ENCODE measurements around the gene ADARB2. TPM values are rescaled to one million over a fixed set of nuclear protein-coding genes. Genes with fewer than 3 reads are reported as not detected.
"Not testable (repeated sequence)": the region's sequence is repeated elsewhere in the genome, so short reads cannot be mapped to it uniquely, and the experiment has no call there.

ADARB2 gene
- total RNA-seq, 1 donor from 2014 or later: not detected

DNA sequence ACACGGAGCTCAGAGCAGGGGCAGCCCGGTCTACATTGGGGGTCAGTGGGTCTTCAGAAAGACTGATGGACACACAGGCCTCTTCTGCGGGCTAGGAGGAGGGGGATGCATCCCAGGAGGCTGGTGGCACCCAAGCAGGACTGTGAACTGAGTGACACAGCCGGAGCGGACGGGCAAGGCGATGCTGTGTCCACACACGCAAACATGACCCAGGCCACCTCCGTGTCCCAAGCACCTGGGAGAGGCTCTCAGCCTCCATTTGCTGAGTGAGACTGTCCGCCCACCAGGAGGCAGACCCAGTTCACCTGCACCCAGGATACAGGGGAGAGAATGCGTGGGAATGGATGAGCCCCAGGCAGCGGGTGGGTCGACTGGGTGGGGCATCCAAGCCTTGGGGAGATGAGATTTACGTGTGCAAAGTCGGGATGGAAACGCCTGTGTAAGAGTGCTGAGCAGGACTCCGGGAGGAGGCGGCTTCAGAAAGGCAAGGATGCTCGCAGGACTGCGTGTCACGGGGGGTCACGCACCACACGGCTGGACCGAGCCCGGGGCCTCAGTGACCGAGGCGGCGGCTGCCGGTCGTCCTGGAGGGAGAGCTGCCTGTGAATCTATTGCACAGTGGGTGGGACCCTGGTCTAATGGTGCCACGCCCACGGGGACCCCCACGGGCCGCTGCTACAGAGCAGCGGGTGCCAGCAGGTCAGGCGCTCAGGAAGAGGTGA is 262.8 kb downstream of the ADARB2 start:
- DNase-seq (ENCODE audit: low read depth, low spot score): no peak

DNA sequence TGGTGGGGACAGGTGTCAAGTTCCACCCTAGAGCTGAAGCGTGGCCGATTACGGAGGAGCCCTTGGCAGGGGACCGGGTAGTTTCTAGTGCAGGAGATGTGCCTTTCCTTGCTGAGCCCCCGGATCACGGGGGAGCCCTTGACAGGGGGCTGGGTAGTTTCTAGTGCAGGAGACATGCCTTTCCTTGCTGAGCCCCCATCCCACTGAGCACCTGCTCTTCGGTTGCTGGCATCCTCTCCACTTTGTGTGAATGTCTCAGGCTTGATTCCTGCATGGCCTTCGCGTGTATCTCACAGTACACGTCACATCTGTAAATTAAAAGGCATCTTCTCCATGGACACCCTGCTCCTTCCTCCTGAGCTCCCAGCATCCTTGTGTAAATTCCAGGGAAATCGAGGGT is 263.5 kb downstream of the ADARB2 start:
- DNase-seq (ENCODE audit: low read depth, low spot score): no peak

DNA sequence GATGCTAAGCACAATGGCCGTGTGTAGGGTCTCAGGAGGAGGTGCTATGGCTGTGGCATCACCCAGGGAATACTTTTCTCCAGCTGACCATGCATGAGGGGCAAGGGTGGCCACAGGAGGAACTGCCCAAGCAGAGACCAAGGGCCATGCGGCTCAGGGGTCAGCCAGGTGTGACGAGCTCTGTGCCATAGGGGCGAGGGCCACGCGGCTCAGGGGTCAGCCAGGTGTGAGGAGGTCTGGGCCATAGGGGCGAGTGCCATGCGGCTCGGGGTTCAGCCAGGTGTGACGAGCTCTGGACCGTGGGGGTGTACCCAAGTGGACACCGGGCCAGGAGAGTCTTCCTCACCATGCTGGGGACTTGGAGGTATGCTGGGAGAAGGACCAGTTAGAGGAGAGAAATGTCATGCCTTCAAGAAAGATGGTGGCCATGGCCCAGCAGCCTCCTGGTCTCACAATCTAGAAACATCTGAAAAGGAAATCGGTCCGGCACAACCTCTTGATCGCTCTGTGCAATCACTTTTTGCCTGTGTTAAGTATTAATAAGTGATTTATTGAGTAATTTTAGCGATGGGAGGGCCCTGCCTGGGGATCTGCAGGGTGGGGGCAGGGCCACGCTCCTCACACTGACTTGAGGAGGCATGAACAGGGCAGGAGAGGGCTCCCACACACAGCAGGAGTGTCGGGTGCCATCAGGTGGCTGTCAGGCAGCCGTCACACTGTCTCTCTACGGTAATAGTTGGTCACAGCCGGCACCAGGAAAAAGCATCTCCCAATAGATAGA is 265.0 kb downstream of the ADARB2 start:
- DNase-seq (ENCODE audit: low read depth, low spot score): no peak

DNA sequence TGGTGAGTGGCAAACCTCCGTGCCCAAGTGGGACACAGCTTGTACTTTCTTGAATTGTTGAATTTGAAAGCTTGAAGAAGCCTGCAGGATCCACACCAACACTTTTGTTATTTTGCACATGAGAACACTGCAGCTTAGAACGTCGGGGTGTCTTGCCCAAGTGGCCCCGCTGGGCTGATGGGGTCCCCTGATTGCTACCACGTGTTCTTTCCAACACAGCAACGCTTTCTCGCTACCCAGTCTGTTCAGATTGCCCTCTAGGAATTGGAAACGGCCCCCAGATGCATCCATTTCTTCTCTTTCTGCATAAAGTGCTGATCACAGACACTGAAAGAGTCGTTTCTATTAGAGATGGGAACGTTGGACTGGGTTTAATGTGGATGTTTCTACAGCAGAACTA is 268.5 kb downstream of the ADARB2 start:
- no peak for DNase-seq (ENCODE audit: low read depth, low spot score)

DNA sequence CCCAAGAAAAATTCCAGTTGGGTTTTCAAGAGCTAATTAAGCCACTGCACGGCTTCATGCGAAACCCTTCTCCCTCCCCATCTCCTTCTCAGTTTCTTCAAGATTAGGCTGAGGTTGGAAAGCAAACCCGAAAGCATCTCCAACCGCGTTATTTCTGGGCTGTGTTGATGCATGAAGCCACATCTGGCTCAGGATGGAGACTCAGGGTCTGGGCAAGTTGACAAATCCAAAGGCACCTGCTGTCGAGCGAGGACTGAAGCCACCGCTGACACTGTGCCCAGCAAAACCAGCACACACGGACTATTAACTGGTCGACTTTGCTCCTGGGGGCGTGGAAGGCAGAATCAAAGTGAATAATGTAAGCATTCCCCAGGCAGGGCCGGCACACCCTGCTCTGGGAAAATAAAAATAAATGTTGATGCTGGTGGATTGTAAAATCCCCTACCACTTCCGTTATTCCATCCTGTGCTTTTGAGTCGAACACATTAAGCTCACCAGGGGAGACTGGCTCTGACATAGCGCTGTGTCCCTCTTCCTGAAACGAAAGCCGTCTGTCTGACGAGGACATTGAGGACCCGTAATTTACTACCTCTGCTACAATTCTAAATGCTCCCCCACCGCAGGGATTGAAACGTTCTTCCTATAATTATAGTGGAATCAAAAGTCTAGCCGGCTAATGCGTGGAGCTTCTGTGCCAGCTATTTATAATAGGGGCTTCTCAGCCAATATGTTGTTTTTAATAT is 269.8 kb downstream of the ADARB2 start:
- no peak for DNase-seq (ENCODE audit: low read depth, low spot score)

DNA sequence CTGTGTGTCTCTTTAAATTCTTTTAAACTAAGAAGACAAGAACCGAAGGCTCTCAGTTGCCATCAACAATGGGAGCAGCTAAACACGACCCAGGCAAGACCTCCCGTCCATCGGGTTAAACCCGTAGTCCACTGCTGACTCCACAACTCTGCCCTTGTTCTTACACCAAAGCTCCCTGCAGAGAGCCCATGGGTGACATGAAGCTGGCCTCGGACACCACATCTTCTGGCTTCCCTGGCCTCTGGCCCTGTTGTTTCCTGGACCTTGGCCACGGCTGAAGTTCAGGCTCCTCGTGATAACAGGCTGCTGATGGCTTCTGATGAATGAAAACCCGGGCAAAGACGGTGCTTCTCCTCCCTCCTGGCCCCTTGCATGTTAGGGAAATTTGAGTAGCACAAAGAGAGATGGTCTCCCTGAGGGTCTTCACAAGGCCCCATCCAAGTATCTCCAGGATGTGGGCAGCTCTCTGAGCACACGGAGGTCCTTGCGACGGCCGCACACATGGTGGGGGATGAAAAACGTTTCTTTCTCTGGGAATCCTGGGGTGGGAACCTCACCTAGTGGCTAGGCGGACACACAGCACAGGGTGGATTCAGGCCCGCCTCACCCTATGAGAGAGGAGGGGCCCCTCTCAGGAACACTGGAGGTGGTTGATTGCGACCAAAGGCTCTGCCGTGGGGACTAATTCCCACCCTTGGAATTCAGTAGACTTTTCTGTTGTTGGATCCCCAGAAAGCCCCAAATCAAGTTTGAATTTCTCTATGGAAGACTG is 271.1 kb downstream of the ADARB2 start:
- no peak for DNase-seq (ENCODE audit: low read depth, low spot score)

DNA sequence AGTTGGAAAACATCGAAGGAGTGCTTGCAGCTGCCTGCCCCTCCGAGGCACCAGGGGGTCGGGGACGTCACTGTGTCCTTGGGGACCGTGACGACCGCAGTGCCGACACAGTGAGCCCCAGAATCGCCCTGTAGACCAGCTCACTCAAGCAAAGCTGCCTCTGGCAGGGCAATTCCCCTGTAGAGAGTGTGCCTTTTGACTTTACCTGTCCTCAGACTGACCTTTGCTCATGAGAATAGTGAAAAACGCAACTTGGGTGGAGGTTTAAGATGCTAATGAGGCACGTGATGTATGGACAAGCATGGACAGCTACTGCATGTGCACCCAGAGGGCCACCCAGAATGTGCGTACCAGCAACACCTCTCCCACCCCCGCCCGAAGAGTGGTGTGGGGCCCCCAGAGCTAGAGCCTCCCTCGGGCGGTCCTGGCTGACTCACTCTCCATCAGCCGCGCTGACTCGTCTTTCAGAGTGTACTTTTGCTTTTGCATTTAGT is 271.9 kb downstream of the ADARB2 start:
- DNase-seq (ENCODE audit: low read depth, low spot score): no peak

DNA sequence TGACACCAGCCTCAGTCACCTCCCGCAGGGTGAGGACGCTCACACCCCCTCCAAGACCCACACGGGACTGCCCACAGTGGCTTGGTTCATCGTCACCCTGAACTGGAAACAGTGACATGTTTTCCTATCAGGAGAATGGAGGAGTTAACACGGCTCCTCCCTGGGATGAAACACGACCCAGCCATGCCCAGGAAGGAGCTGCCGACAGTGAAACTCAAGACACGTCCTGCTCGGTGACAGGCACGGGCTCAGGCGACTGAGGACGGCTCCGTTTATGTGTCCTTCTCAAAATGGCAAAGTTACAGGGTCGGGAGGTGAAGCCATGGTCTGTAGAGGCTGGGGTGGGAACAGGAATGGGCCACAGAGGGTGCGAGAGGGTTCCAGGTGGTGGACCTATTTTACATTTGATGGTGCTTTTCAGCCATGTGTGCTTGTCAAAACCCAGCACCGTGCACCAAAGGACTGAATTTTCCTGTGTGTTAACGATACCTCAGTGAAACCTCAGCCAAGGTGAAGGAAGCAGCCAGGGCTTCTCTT is 272.4 kb downstream of the ADARB2 start:
- no peak for DNase-seq (ENCODE audit: low read depth, low spot score)

DNA sequence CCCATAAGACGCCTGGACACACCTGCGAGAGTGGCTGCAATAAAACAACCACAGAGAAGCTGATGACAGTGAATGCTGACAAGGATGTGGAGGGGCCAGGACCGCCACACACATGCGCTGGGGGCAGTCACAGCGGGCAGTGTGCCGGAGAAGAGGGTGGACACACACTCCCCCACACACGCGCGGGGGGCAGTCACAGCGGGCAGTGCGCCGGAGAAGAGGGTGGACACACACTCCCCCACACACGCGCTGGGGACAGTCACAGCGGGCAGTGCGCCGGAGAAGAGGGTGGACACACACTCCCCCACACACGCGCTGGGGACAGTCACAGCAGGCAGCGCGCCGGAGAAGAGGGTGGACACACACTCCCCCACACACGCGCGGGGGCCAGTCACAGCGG is 273.4 kb downstream of the ADARB2 start:
- DNase-seq (ENCODE audit: low read depth, low spot score): not testable (repeated sequence)

DNA sequence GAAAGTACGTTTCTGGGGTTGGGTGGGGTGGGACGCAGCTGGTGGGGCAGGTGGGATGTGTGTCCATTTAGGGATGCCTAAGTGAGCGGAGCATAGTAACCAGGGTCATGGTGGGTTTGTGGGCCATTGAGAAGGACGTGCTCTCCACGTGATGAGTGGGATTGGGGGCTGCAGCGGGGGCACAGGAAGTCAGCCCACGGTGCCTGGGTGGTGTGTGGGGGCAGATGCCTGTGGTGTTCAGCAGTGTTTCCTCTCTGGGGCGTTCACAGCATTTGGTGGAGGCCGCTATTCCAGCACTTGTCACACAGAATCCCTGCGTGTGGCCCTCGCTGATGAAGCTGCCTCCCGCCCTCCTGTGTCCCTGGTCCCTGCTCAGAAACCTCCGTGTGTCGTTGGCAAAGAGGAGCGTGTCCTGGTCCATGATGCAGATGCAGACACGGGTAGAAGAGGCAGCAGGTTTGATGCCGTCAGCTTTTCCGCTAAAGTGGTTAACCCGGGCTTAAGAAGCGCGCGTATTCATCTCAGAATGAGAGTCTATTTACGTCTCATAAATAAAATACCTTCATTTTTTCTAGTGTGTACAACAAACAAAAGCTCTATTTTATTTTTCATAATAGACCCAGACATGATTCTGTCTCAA is 274.2 kb downstream of the ADARB2 start:
- no peak for DNase-seq (ENCODE audit: low read depth, low spot score)

DNA sequence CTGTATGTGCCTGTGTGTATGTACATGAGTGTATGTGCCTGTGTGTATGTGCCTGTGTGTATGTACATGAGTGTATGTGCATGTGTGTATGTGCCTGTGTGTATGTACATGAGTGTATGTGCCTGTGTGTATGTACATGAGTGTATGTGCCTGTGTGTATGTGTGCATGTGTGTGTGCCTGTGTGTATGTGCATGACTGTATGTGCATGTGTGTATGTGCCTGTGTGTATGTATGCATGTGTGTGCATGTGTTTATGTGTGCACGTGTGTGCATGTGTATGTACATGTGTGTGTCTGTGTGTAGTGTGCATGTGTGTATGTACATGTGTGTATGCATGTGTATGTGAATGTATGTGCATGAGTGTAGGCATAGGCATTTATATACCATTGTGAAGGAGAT is 274.8 kb downstream of the ADARB2 start:
- DNase-seq (ENCODE audit: low read depth, low spot score): no peak

DNA sequence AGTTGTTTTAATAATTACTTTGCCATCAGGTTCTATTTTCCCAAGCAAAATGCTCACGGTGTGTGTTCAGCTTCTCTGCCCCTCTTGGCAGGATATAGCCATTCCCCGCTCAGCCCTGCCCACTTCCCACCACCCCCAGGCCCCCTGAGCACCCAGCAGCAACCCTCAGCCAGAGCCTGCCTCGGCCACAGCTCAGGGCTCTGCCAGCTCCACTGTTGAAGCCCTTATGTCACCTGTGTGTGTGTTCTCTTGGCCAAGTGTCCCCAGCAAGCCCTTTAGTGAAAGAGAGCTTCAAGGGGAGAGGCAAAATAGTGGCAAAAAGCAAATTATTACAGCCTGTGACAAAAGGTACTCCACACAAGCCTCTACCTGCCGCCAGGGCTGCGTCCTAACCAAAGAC is 275.3 kb downstream of the ADARB2 start:
- no peak for DNase-seq (ENCODE audit: low read depth, low spot score)

DNA sequence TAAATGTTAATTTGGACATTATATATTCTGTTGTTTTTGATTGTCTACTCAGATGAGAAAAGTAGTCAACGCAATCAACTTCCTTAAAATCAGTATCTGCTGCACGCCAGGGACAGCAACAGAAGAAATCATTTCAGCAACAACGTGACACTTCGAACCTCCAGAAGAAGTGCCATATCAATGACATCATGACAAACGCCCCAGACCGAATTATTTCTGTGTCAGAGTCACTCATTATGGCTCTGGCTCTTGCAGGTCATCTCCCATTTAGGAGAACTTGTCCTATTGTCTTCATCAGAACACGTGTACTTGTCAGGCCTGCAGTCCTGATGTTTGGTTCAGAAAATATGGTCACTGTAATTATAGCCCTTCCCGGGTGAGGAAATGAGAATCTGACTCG is 276.3 kb downstream of the ADARB2 start:
- no peak for DNase-seq (ENCODE audit: low read depth, low spot score)

DNA sequence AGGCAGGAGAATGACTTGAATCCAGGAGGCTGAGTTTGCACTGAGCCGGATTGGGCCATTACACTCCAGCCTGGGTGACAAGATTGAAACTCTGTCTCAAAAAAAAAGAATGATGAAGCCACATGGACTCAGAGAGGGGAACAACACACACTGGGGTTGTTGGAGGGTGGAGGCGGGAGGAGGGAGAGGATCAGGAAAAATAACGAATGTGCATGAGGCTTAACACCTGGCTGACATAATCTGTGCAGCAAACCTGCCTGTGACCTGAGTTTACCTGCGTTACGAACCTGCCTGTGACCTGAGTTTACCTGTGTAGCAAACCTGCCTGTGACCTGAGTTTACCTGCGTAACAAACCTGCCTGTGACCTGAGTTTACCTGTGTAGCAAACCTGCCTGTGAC is 277.7 kb downstream of the ADARB2 start:
- not testable (repeated sequence) for DNase-seq (ENCODE audit: low read depth, low spot score)

DNA sequence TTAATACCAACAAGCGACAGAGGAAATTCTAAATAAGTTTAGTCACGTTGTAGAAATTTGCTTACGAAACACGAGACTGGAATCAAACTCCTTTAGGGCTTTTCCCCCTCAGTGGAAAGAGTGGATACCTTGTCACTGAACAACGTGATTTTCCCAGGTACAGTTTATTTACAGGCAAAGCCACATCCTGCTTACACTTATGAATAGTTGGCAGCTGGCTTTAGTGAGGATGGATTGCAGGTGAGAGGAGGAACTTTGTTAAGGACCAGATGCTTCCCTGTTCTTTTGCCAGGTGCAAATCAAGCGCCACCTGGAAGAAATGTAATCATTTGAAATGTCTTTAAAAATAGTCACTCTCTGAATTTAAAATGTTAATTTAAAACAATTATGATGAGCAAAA is 282.4 kb downstream of the ADARB2 start:
- DNase-seq (ENCODE audit: low read depth, low spot score): no peak

DNA sequence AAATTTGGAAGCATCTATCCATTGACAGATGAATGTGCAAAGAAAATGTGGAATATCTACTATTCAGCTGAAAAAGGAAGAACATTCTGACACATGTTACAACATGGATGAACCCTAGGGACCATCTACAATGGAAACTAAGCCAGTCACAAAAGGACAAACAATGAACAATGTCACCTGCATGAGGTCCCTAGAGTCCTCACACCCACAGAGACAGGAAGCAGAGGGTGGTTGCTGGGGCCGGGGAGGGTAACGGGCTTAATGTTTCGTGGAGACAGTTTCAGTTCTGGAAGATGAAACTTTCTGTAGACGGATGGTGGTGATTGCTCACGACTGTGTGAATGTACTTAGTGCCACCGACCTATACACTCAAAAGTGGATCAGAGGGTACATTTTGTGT is 282.9 kb downstream of the ADARB2 start:
- no peak for DNase-seq (ENCODE audit: low read depth, low spot score)

DNA sequence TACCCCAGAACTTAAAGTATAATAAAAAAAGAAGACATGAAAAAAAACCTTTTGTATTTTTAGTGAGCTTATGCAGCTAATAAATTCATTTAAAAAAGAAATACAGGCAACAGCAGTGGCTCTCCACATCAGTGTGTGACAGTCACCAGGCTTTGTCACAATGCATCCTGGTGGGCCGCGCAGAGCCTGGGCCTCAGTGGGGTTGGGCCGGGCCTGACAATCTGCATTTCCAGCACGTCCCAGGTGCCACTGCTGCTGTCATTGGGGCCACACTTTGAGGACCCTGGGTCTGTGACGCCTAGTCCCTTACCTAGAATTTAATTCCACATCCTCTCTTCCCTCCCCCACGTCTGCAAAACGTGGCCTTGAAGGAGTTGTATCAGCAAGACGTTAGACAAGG is 284.5 kb downstream of the ADARB2 start:
- no peak for DNase-seq (ENCODE audit: low read depth, low spot score)

DNA sequence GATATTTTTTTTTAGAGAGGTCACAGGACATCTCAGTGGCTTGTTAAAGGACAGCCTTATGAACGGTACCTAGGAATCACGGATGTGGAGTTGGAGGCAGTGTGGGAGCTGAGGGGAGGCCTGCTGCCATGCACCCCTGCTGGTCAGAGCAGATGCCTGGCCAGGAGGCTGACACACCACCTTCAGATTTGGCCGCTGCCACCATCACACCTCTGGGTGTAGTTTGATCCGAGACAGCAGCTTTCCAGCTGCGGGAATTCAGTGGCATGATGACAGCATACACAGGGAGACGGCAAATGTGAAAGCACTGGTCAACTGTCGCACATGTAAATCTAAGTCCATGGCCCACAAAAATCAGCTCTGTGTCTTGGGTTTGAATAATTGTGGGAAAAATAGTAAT is 285.4 kb downstream of the ADARB2 start:
- DNase-seq (ENCODE audit: low read depth, low spot score): no peak

DNA sequence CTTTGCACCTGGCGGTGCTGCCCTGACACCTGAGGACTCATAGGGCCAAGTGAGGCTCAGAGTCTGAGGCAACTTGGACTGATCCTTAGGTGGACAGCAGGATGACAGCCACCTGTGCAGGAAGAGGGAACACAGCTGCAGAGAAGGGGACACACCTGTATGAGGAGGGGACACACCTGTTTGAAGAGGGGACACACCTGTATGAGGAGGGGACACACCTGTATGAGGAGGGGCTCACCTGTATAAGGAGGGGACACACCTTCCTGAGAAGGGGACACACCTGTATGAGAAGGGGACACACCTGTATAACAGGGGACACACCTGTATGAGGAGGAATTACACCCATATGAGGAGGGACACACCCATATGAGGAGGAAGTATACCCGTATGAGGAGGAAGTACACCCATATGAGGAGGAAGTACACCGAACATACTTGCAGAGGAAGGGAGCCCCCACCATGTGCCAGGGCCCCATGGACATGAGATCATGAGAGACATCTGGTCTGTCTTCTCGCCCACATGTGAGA is 285.9 kb downstream of the ADARB2 start:
- no peak for DNase-seq (ENCODE audit: low read depth, low spot score)

DNA sequence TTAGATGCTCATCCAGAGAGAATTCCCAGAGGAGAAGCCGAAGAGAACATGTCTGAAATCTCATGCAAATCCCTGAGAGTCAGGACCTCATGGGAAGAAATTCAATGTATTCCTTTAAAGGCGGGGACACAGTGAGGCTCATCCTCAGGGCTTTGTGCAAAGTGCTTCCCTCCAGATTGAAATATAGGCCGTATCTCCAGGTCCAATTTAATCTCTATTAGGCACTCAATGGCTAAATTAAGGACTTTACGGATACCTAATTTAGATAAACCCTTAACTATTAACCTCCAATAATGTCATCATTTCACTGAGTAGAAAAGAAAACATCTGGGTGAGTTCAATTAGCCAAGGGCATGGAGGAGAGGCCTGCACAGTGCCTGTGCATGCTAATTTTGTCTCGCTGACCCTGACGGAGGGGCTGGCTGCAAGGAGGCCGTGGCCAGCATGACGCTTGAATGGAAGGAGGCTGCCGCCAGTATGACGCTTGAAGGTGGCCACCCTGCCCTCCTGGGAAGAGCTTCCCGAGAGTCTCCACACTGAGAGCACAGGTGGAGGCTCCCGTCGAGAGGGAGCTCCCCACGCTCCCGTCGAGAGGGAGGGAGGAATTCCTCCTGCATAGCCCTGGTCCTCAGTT is 287.6 kb downstream of the ADARB2 start:
- DNase-seq (ENCODE audit: low read depth, low spot score): no peak
